ENCODE measurements around the gene MACROD2.

GRCh38 chr20:14418376-14418775 is 423.1 kb downstream of the MACROD2 start:
- no peak for TF ChIP-seq ZC3H10 (CRISPR knock-in tag; IDR thresholded peaks at IDR 0.05)
- no peak for TF ChIP-seq ARNTL (CRISPR knock-in tag; IDR thresholded peaks at IDR 0.05; ENCODE audit: borderline replicate concordance, low read depth)
- no peak for TF ChIP-seq PPARA (CRISPR knock-in tag; IDR thresholded peaks at IDR 0.05; ENCODE audit: borderline replicate concordance)
- TF ChIP-seq CSRNP3 (CRISPR knock-in tag; IDR thresholded peaks at IDR 0.05): no peak
